Central memory CD8-positive, alpha-beta T cell (primary cell): ENCODE data around the gene CYP4F11.
"Not testable (repeated sequence)": the region's sequence is repeated elsewhere in the genome, so short reads cannot be mapped to it uniquely, and the experiment has no call there.

ENCODE experiments used
- ATAC-seq: fragments of 150-1000 bp; cut with Tn5 transposase; replicated peaks from 2 replicates; pipeline ENCODE4 v1.10.0; 2022; ENCODE audit warnings: mild to moderate bottlenecking, moderate FRiP score, moderate number of reproducible peaks; ENCODE audit not compliant: poor library complexity, severe bottlenecking; ENCODE audit errors: extremely low read depth
- DNase-seq, 2 donors: peaks; one replicate each; pipeline ENCODE4 v3.0.0; 2021; ENCODE audit warnings: low spot score in 2 of 2
- H3K27ac Mint-ChIP-seq: one replicate; pipeline ENCODE4 v1.8.0; 2022; ENCODE audit warnings: low read depth, mild to moderate bottlenecking, moderate library complexity, mixed read lengths
- H3K27me3 Mint-ChIP-seq: one replicate; pipeline ENCODE4 v1.8.0; 2022; ENCODE audit warnings: mixed read lengths
- H3K36me3 Mint-ChIP-seq: one replicate; pipeline ENCODE4 v1.8.0; 2022; ENCODE audit warnings: mild to moderate bottlenecking, moderate library complexity, mixed read lengths; ENCODE audit not compliant: insufficient read depth
- H3K4me1 Mint-ChIP-seq: one replicate; pipeline ENCODE4 v1.8.0; 2022; ENCODE audit warnings: mixed read lengths
- H3K4me3 Mint-ChIP-seq: one replicate; pipeline ENCODE4 v1.8.0; 2022; ENCODE audit warnings: mild to moderate bottlenecking, moderate library complexity, mixed read lengths
- H3K9me3 Mint-ChIP-seq: one replicate; pipeline ENCODE4 v1.8.0; 2022; ENCODE audit warnings: mixed read lengths

The CYP4F11 gene

DNA sequence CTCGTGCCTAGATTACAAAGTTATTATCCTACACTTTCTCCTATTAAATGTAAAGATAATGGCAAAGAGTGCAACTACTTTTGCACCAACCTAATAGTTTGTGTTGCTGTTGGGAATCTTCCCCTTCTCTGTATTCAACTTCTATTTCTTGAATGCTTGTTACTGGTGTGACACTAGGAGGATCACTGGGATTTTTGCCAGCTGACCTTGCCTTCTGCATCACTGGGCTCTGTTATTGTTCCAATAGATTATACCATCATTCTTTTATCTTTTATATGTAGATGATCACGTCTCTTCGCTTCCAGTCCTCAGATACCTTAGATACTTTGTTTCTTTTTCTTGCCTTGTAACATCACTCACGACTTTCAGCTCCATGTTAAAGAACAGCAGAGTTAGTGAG lies 11.0 kb upstream of the CYP4F11 start:
- no peak for DNase-seq
- Mint-ChIP-seq H3K27ac (no peak overlapping the region), H3K27me3 (peaks cover 76% of the 10 kb centered on the region)

DNA sequence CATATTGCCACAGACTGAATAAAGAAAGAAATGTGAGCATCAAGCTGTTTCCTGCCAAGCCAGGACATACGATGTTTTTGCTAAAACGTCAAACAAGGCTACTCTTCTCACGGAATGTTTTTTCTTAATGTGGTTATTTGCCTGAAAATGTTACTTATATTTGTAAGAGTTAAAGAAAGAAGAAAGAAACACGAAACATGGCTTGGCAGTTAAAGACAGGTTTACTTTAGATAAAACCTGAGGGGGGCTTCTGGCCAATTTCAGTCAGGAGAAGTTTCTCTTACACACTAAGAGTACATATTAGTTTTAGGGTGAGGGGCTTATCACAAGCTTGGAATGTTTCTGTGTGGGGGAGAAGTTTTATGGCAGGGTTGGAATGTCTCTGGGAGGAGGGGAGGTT lies 10.1 kb upstream of the CYP4F11 start:
- DNase-seq (no peak), ATAC-seq (no peak)
- Mint-ChIP-seq H3K27me3 (peaks cover 76% of the 10 kb centered on the region), H3K27ac (no peak overlapping the region), H3K36me3 (peaks cover 2% of the 10 kb centered on the region), H3K9me3 (peaks cover 14% of the 10 kb centered on the region), H3K4me1 (no peaks in the 10 kb centered on the region), H3K4me3 (no peak overlapping the region)

More for the DNA sequence above, 11.0 kb upstream of the CYP4F11 start:
- no peak for ATAC-seq
- Mint-ChIP-seq H3K4me1 (no peaks in the 10 kb centered on the region), H3K9me3 (peaks cover 19% of the 10 kb centered on the region), H3K36me3 (peaks cover 2% of the 10 kb centered on the region), H3K4me3 (no peak overlapping the region)

GRCh38 chr19:15937771-15938170 lies 3.4 kb upstream of the CYP4F11 start:
- Mint-ChIP-seq H3K36me3 (peaks cover 3% of the 10 kb centered on the region), H3K9me3 (no peaks in the 10 kb centered on the region), H3K4me3 (no peak overlapping the region), H3K27me3 (peaks cover 55% of the 10 kb centered on the region), H3K27ac (no peak overlapping the region), H3K4me1 (no peaks in the 10 kb centered on the region)
- ATAC-seq = no peak
- DNase-seq = no peak

DNA sequence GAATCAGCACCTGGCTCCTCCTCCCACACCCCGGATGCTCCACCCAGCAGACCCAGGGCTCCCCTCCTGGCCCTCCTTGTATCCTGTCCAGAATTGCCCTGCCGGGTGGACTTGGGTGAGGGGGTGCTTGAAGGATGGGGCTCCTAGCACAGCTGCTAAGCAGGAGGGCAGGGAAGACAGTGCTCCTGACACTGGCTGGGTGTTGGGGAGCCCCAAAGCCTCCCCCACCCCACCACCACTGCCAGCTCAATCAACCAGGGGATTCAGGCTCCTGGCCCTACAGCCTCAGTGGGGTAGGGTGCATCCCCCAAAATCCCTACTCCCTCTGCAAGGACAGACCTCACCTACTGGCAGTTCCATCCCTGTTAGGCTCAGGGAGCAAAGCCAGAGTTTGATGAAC lies 2.6 kb upstream of the CYP4F11 start:
- ATAC-seq (no peak), DNase-seq (no peak)
- Mint-ChIP-seq H3K9me3 (no peaks in the 10 kb centered on the region), H3K36me3 (peaks cover 3% of the 10 kb centered on the region), H3K4me3 (no peak overlapping the region), H3K4me1 (no peaks in the 10 kb centered on the region), H3K27ac (no peak overlapping the region), H3K27me3 (peaks cover 47% of the 10 kb centered on the region)

DNA sequence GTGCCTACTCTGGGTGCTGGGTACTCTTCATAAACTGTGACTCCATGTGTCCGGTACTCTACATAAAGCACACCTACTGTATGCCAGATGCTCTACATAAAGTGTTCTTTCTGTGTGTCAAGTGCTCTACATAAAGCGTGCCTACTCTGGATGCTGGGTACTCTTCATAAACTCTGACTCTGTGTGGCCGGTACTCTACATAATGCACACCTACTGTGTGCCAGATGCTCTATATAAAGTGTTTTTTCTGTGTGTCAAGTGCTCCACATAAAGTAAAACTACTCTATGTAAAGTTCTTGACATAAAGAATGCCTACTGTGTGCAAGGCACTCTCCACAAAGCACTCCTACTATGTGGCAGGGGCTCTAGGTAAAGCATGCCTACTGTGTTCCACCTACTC lies 1.8 kb upstream of the CYP4F11 start:
- Mint-ChIP-seq H3K4me3 (no peak overlapping the region), H3K4me1 (no peaks in the 10 kb centered on the region), H3K27me3 (peaks cover 50% of the 10 kb centered on the region), H3K27ac (no peak overlapping the region), H3K9me3 (no peaks in the 10 kb centered on the region), H3K36me3 (peaks cover 3% of the 10 kb centered on the region)
- no peak for ATAC-seq
- no peak for DNase-seq

GRCh38 chr19:15935167-15935702 lies 906 bp upstream of the CYP4F11 start:
- Mint-ChIP-seq H3K4me3 (no peak overlapping the region), H3K27me3 (peaks cover 50% of the 10 kb centered on the region), H3K36me3 (peaks cover 3% of the 10 kb centered on the region), H3K27ac (no peak overlapping the region), H3K9me3 (no peaks in the 10 kb centered on the region), H3K4me1 (no peaks in the 10 kb centered on the region)
- no peak for DNase-seq
- ATAC-seq = no peak

GRCh38 chr19:15933761-15934331 lies 483 bp downstream of the CYP4F11 start:
- H3K9me3 Mint-ChIP-seq, ATAC-seq, H3K27ac Mint-ChIP-seq, H3K4me3 Mint-ChIP-seq, DNase-seq, H3K36me3 Mint-ChIP-seq, H3K4me1 Mint-ChIP-seq: not testable (repeated sequence)
- H3K27me3 Mint-ChIP-seq = peaks cover 53% of the 10 kb centered on the region

DNA sequence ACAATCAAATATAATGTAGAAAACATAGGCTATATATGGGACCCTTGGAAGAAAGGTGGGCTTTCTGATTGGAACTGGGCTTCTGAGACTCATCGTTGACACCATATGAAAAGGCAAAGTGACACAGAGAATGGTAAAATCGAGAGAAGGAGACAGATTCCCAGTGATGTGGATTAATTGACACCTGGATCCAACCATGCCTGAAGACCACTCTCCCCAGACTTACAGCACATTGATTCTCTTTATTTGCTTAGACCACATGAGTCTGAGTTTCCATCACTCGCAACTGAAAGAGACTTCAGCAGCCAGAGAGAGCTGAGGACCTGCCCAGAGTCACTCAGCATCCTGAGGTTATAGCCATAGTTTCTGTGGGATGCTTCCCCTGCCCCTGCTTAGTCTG lies 6.0 kb downstream of the CYP4F11 start:
- no peak for DNase-seq
- no peak overlapping the region for H3K27ac Mint-ChIP-seq
- H3K36me3 Mint-ChIP-seq = no peaks in the 10 kb centered on the region
- H3K4me1 Mint-ChIP-seq = no peaks in the 10 kb centered on the region
- no peaks in the 10 kb centered on the region for H3K9me3 Mint-ChIP-seq
- ATAC-seq = no peak
- no peak overlapping the region for H3K4me3 Mint-ChIP-seq
- H3K27me3 Mint-ChIP-seq = peaks cover 73% of the 10 kb centered on the region

DNA sequence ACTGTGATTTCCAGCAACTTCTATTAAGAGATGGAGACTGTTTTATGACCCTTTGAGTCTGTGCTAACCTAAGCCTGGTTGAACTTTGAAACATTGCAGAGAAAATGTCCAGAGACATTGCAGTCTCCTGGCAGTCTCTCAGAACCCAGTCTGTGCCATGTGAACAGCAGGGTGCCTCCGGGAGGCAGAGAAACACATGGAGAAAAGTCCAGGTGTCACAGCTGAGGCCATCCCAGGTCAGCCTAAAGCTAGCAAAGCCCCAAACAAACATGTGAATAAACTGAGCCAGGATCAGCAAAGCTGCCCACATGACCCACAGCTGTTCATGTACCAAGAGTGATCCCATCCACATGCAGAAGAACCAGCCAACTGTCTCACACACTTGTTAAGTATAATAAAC lies 7.8 kb downstream of the CYP4F11 start:
- no peak overlapping the region for H3K4me3 Mint-ChIP-seq
- ATAC-seq (no peak), DNase-seq (no peak)
- no peak overlapping the region for H3K27ac Mint-ChIP-seq
- no peaks in the 10 kb centered on the region for H3K36me3 Mint-ChIP-seq
- H3K9me3 Mint-ChIP-seq = no peaks in the 10 kb centered on the region
- H3K4me1 Mint-ChIP-seq = no peaks in the 10 kb centered on the region
- H3K27me3 Mint-ChIP-seq = peaks cover 87% of the 10 kb centered on the region

DNA sequence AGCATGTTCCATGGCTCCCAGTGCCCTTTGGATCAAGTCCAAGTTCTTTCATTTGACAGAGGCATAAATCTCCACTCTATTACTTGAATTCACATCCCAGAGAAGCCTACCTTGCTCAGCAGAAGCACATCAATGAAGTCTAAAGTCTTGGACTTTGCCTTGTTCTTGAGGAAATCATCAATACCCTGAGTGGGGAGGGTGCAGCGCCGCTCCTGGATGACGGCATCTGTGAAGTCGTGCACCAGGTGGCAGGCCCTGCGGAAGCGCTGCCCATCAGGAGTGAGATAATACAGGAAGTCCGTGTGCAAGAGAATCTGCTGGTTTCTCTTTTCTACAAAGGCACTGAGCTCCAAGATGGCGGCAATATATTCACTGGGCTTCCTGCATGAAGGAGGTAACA lies 10.6 kb downstream of the CYP4F11 start:
- ATAC-seq = no peak
- Mint-ChIP-seq H3K9me3 (no peaks in the 10 kb centered on the region), H3K4me1 (no peaks in the 10 kb centered on the region), H3K27me3 (peaks cover 73% of the 10 kb centered on the region), H3K4me3 (no peak overlapping the region), H3K27ac (no peak overlapping the region), H3K36me3 (no peaks in the 10 kb centered on the region)
- DNase-seq = no peak

DNA sequence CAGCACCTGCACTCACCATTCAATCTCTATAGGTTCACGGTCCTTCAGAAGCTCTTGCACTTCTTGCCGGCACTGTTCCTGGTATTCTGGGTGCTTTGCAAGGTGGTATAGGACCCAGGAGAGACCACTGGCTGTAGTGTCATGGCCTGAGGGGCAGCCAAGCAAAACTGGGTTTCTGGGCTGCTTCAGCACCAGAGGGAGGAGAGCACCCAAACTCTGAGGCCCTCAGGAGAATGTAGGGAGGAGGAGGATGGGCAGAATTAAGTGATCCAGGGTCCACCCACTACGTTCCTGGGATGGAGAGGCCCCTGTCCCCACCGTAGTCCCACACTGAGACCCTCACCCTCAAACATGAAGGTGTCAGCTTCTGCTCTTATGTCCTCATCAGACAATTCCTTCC lies 12.3 kb downstream of the CYP4F11 start:
- no peaks in the 10 kb centered on the region for H3K9me3 Mint-ChIP-seq
- peaks cover 73% of the 10 kb centered on the region for H3K27me3 Mint-ChIP-seq
- no peak overlapping the region for H3K4me3 Mint-ChIP-seq
- no peak for ATAC-seq
- H3K27ac Mint-ChIP-seq = no peak overlapping the region
- no peaks in the 10 kb centered on the region for H3K4me1 Mint-ChIP-seq
- no peak for DNase-seq
- no peaks in the 10 kb centered on the region for H3K36me3 Mint-ChIP-seq

GRCh38 chr19:15919243-15919642 lies 15.1 kb downstream of the CYP4F11 start:
- ATAC-seq = no peak
- Mint-ChIP-seq H3K36me3 (no peaks in the 10 kb centered on the region), H3K27ac (no peak overlapping the region), H3K27me3 (peaks cover 82% of the 10 kb centered on the region), H3K4me3 (no peak overlapping the region), H3K4me1 (no peaks in the 10 kb centered on the region), H3K9me3 (no peaks in the 10 kb centered on the region)
- DNase-seq = no peak

- Mint-ChIP-seq H3K27me3 (peaks cover 82% of the 10 kb centered on the region), H3K9me3 (no peaks in the 10 kb centered on the region), H3K36me3 (no peaks in the 10 kb centered on the region), H3K27ac (no peak overlapping the region), H3K4me3 (no peak overlapping the region), H3K4me1 (peaks cover 5% of the 10 kb centered on the region)
- ATAC-seq (no peak), DNase-seq (no peak)
Measured at GRCh38 chr19:15915109-15915508, 19.2 kb downstream of the CYP4F11 start.
